GM20000 (cell line): ENCODE data around the gene SUSD2.

Experiments used
- DNase-seq: peaks from one replicate; pipeline ENCODE4 v3.0.0; 2012; ENCODE audit warnings: low spot score
- CTCF ChIP-seq: IDR thresholded peaks from 2 replicates; pipeline ENCODE4 v1.5.1; 2012; ENCODE audit warnings: mild to moderate bottlenecking, control low read depth; ENCODE audit errors: extremely low read depth, missing control alignments

SUSD2 gene

GRCh38 chr22:24216541-24217209 lies 35.4 kb downstream of the SUSD2 start:
- TF ChIP-seq CTCF: no peak
- no peak for DNase-seq

- no peak for TF ChIP-seq CTCF
- DNase-seq: no peak
Observed at GRCh38 chr22:24217384-24217783, 36.1 kb downstream of the SUSD2 start.

GRCh38 chr22:24219750-24220149 lies 38.5 kb downstream of the SUSD2 start:
- no peak for TF ChIP-seq CTCF
- DNase-seq: no peak

- no peak for DNase-seq
- TF ChIP-seq CTCF: no peak
Observed at GRCh38 chr22:24224468-24224867, 43.2 kb downstream of the SUSD2 start.

GRCh38 chr22:24225044-24225601 lies 43.8 kb downstream of the SUSD2 start:
- no peak for TF ChIP-seq CTCF

GRCh38 chr22:24225951-24226350 lies 44.7 kb downstream of the SUSD2 start:
- no peak for TF ChIP-seq CTCF
- no peak for DNase-seq

More at GRCh38 chr22:24225044-24225601, 43.8 kb downstream of the SUSD2 start:
- DNase-seq: no peak

GRCh38 chr22:24230911-24231656 lies 49.8 kb downstream of the SUSD2 start:
- peak; percentile 80 for DNase-seq
- TF ChIP-seq CTCF: peak; percentile 45
